SK-N-SH (cell line): ENCODE measurements around the gene SH3TC1. TPM values are rescaled to one million over a fixed set of nuclear protein-coding genes. Genes with fewer than 3 reads are reported as not detected.

ENCODE experiments used
- CTCF ChIA-PET: fragments of 300-600, 350-600 bp; formaldehyde crosslinking; extraction: SDS; loops from one replicate; lab custom pipeline; 2021; lab: Yijun Ruan, JAX
- POLR2A ChIA-PET: fragments of 350-600 bp; sonication (Branson Sonifier 250); formaldehyde crosslinking; extraction: SDS; loops from one replicate; lab custom pipeline; 2020; ENCODE audit warnings: antibody characterized with exemption, inconsistent platforms; lab: Yijun Ruan, JAX
- DNase-seq: peaks from one replicate; pipeline ENCODE4 v3.0.0; 2012
- H2AFZ ChIP-seq: fragments of 200-600 bp; sonication (generic); 2 replicates; pipeline ENCODE4 v1.8.1; 2016; ENCODE audit warnings: antibody characterized with exemption, mild to moderate bottlenecking, low read depth
- H3F3A ChIP-seq: fragments of 200-600 bp; sonication (generic); replicated peaks from 2 replicates; pipeline ENCODE3; 2016; ENCODE audit warnings: antibody characterized with exemption, mild to moderate bottlenecking; ENCODE audit not compliant: insufficient read depth
- H3K27ac ChIP-seq, 2 experiments: fragments of 200-500 bp in 1 of 2; fragments of 200-600 bp in 1 of 2; sonication (Bioruptor generic) in 1 of 2; sonication (generic), shearing (Covaris generic) in 1 of 2; 2 replicates each; pipeline versions ENCODE4 v1.5.1 to v1.6.1; 2014 to 2016; ENCODE audit warnings: low read depth in 2 of 2, inconsistent platforms in 1 of 2, low read length in 1 of 2, mild to moderate bottlenecking in 1 of 2, mixed read lengths in 1 of 2
- H3K27me3 ChIP-seq: fragments of 200-600 bp; sonication (generic), shearing (Covaris generic); 2 replicates; pipeline ENCODE4 v1.6.1; 2016; ENCODE audit warnings: mixed run types; ENCODE audit not compliant: insufficient read depth
- H3K36me3 ChIP-seq, 2 experiments: fragments of 200-500 bp in 1 of 2; fragments of 200-600 bp in 1 of 2; sonication (Bioruptor generic) in 1 of 2; sonication (generic) in 1 of 2; replicated peaks in 1 of 2; 2 replicates each; pipeline versions ENCODE3 to v1.5.1; 2014 to 2016; ENCODE audit warnings: low read length in 1 of 2, mild to moderate bottlenecking in 1 of 2; ENCODE audit not compliant: insufficient read depth in 2 of 2, control insufficient read depth in 1 of 2
- H3K4me1 ChIP-seq, 2 experiments: fragments of 200-500 bp in 1 of 2; fragments of 200-600 bp in 1 of 2; sonication (Bioruptor generic) in 1 of 2; sonication (generic), shearing (Covaris generic) in 1 of 2; 2 replicates each; pipeline versions ENCODE4 v1.5.1 to v1.6.1; 2014 to 2016; ENCODE audit warnings: low read depth in 1 of 2, low read length in 1 of 2, mixed run types in 1 of 2; ENCODE audit not compliant: insufficient read depth in 2 of 2, control insufficient read depth in 1 of 2
- H3K4me2 ChIP-seq: fragments of 200-600 bp; sonication (generic), shearing (Covaris generic); 2 replicates; pipeline ENCODE4 v1.6.1; 2017; ENCODE audit warnings: mixed run types
- H3K4me3 ChIP-seq, 2 experiments: fragments of 200-500 bp in 1 of 2; fragments of 200-600 bp in 1 of 2; sonication (Bioruptor generic) in 1 of 2; sonication (generic), shearing (Covaris generic) in 1 of 2; 2 replicates each; pipeline versions ENCODE4 v1.5.1 to v1.8.1; 2014 to 2016; ENCODE audit warnings: low read depth in 2 of 2, inconsistent platforms in 1 of 2, low read length in 1 of 2, mild to moderate bottlenecking in 1 of 2, mixed read lengths in 1 of 2, moderate library complexity in 1 of 2
- H3K79me2 ChIP-seq: fragments of 200-600 bp; sonication (generic); 2 replicates; pipeline ENCODE4 v1.8.1; 2017; ENCODE audit warnings: mild to moderate bottlenecking; ENCODE audit not compliant: insufficient read depth
- H3K9ac ChIP-seq: fragments of 200-600 bp; sonication (generic); 2 replicates; pipeline ENCODE4 v1.6.1; 2017; ENCODE audit warnings: mixed run types
- H3K9me2 ChIP-seq: fragments of 200-600 bp; sonication (generic); 2 replicates; pipeline ENCODE4 v1.6.1; 2017; ENCODE audit warnings: mixed run types
- H3K9me3 ChIP-seq: fragments of 200-600 bp; sonication (generic); 2 replicates; pipeline ENCODE4 v1.6.1; 2017; ENCODE audit warnings: mixed run types, mild to moderate bottlenecking, moderate library complexity
- H4K20me1 ChIP-seq: fragments of 200-600 bp; sonication (generic); 2 replicates; pipeline ENCODE4 v1.6.1; 2017; ENCODE audit warnings: mild to moderate bottlenecking, mixed run types; ENCODE audit not compliant: insufficient read depth
- CTCF ChIP-seq: fragments of 200-600 bp; sonication (generic); IDR thresholded peaks from 2 replicates; pipeline ENCODE4 v1.6.1; 2017; ENCODE audit warnings: antibody characterized with exemption, mild to moderate bottlenecking, moderate library complexity
- ELF1 ChIP-seq: IDR thresholded peaks from 2 replicates; pipeline ENCODE4 v1.4.0; 2012
- EZH2phosphoT487 ChIP-seq: fragments of 200-600 bp; sonication (generic); IDR thresholded peaks from 2 replicates; pipeline ENCODE4 v1.6.1; 2017; ENCODE audit warnings: low read depth, mixed run types, mild to moderate bottlenecking, antibody characterized with exemption, moderate library complexity, borderline replicate concordance
- FOSL2 ChIP-seq: IDR thresholded peaks from 2 replicates; pipeline ENCODE4 v1.4.0; 2012; ENCODE audit warnings: low read depth, mild to moderate bottlenecking, moderate library complexity, borderline replicate concordance
- FOXM1 ChIP-seq: IDR thresholded peaks from 2 replicates; pipeline ENCODE4 v1.4.0; 2012; ENCODE audit warnings: low read depth, mild to moderate bottlenecking
- GABPA ChIP-seq: IDR thresholded peaks from 2 replicates; pipeline ENCODE4 v1.4.0; 2012; ENCODE audit warnings: low read depth, mild to moderate bottlenecking
- GATA2 ChIP-seq: sonication (generic); formaldehyde crosslinking; IDR thresholded peaks from 2 replicates; pipeline ENCODE4 v1.5.0; 2020; ENCODE audit warnings: mild to moderate bottlenecking, missing genetic modification reagents
- JUND ChIP-seq: IDR thresholded peaks from 2 replicates; pipeline ENCODE4 v1.4.0; 2012
- MEF2A ChIP-seq: IDR thresholded peaks from 2 replicates; pipeline ENCODE4 v1.4.0; 2012; ENCODE audit warnings: low read depth, borderline replicate concordance
- MXI1 ChIP-seq: IDR thresholded peaks from 2 replicates; pipeline ENCODE4 v1.6.1; 2012; ENCODE audit warnings: mild to moderate bottlenecking, low read depth, low read length, improper control_type of control experiment
- NRF1 ChIP-seq: IDR thresholded peaks from 2 replicates; pipeline ENCODE4 v1.6.1; 2012; ENCODE audit warnings: low read depth, mild to moderate bottlenecking, low read length
- PBX3 ChIP-seq: IDR thresholded peaks from 2 replicates; pipeline ENCODE4; 2012
- POLR2AphosphoS5 ChIP-seq: IDR thresholded peaks from 2 replicates; pipeline ENCODE4 v1.6.1; 2012; ENCODE audit warnings: low read depth, low read length
- RAD21 ChIP-seq: IDR thresholded peaks from 2 replicates; pipeline ENCODE4 v1.6.1; 2012; ENCODE audit warnings: mild to moderate bottlenecking, low read length
- RFX5 ChIP-seq: IDR thresholded peaks from 2 replicates; pipeline ENCODE4 v1.6.1; 2012; ENCODE audit warnings: mild to moderate bottlenecking, improper control_type of control experiment, low read length
- SIN3A ChIP-seq: IDR thresholded peaks from 2 replicates; pipeline ENCODE4 v1.6.1; 2012; ENCODE audit warnings: low read depth, mild to moderate bottlenecking, low read length, moderate library complexity, borderline replicate concordance
- SMC3 ChIP-seq: IDR thresholded peaks from 2 replicates; pipeline ENCODE4 v1.6.1; 2012; ENCODE audit warnings: low read depth, low read length, improper control_type of control experiment
- USF1 ChIP-seq: IDR thresholded peaks from 2 replicates; pipeline ENCODE4 v1.4.0; 2012; ENCODE audit warnings: low read depth, borderline replicate concordance
- WGBS: methylation state at CpG from one replicate; pipeline ENCODE4 v1.1.6; 2017; ENCODE audit warnings: low lambda C conversion rate; 5-methylcytosine and 5-hydroxymethylcytosine counted together
- polyA plus RNA-seq, 3 experiments: library from polyadenylated mRNA; depleted of rRNA; stranded (reverse); fragments of >200 nt; gene quantifications; 2 replicates each; pipeline ENCODE4 v1.2.3, GENCODE V29; 2012
- TF ChIP-seq, protein P1 (sequence below): IDR thresholded peaks from 2 replicates; pipeline ENCODE4 v1.4.0; 2012; ENCODE audit warnings: low read depth
- TF ChIP-seq, protein P2 (sequence below): fragments of 150-350 bp; IDR thresholded peaks from 2 replicates; pipeline ENCODE4 v1.6.1; 2016; ENCODE audit warnings: mild to moderate bottlenecking, low read depth, low read length

Gene SH3TC1
- polyA plus RNA-seq, 1 of the 3 experiments (the other 2 are of a cell fraction), result 2.7 TPM

DNA sequence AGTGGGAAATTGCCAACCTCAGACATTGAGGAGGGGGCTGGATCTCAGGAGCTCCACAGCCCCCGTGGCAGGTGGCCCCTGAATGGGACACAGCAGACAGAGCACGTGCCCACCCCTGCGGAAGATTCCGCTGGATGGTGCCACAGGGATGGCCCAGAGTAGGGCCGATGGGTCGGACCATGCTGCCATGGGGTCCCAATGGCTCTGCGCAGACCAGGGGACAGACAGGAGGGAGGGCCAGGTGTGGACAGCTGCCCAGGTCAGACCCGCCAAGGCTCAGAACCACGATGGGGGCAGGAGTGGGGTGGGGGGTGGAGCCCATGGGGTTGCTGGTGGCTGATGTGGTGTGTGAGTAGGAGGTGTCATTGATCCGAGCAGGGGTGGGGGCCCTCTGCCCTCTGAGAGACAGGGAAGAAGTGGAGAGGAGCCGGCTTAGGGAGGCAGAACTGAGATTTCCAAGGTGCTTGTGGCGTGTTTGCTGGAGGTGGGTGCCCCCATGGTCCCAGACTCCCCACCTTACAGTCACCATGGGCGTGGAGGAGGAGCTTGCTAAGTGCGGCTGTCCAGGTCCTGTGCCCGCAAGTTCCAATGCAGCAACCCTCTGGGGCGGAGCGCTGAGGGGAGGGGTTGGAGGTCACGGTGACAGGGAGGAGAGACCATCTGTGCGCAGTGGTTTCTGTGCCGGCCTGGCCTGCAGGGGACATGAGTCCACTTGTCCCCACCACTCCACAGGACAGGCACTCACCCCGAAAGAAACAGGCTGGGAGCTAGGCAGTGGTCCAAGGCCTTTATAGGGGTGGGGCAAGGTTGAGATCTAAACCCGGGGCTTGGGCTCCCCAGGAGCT, 12.9 kb downstream of the SH3TC1 start (continued):
- no peak for TF ChIP-seq MXI1
- TF ChIP-seq, protein P1, sequence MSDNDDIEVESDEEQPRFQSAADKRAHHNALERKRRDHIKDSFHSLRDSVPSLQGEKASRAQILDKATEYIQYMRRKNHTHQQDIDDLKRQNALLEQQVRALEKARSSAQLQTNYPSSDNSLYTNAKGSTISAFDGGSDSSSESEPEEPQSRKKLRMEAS, result no peak

- POLR2A ChIA-PET, result no interaction called here
- H4K20me1 ChIP-seq, result no peaks in the 10 kb centered on the region
- no peak overlapping the region for H3K9ac ChIP-seq
- H2AFZ ChIP-seq, result no peak overlapping the region
- no peaks in the 10 kb centered on the region; a peak in 1 of 4 replicates for H3K4me1 ChIP-seq
- 96% methylated on average over 4 of the region's 12 CpGs for WGBS
- no peaks in the 10 kb centered on the region for H3K79me2 ChIP-seq
- no peaks in the 10 kb centered on the region for H3F3A ChIP-seq
- no peaks in the 10 kb centered on the region for H3K36me3 ChIP-seq
- H3K4me2 ChIP-seq, result no peak overlapping the region
- no peak overlapping the region for H3K4me3 ChIP-seq
- H3K27me3 ChIP-seq, result no peaks in the 10 kb centered on the region
- no peak for DNase-seq
- CTCF ChIA-PET, result interaction anchor here (0.7 to 1.8 kb wide), 4 partner anchors 8 to 164 kb away, joined by 3 to 7 read pairs (median 4); no protein-coding TSS in a partner anchor
- no peaks in the 10 kb centered on the region for H3K9me3 ChIP-seq
- TF ChIP-seq GABPA, result no peak
- TF ChIP-seq CTCF, result no peak
- no peak for TF ChIP-seq EZH2phosphoT487
- TF ChIP-seq JUND, result no peak
- no peak for TF ChIP-seq PBX3
- TF ChIP-seq RFX5, result no peak
- TF ChIP-seq MEF2A, result no peak
- no peak for TF ChIP-seq FOSL2
- no peak for TF ChIP-seq POLR2AphosphoS5
- TF ChIP-seq, all 33 proteins: peak for 0
- Histone ChIP-seq H3K27ac (no peak overlapping the region), H3K9me2 (no peaks in the 10 kb centered on the region)
Measured at GRCh38 chr4:8212622-8213021, 13.5 kb downstream of the SH3TC1 start.

DNA sequence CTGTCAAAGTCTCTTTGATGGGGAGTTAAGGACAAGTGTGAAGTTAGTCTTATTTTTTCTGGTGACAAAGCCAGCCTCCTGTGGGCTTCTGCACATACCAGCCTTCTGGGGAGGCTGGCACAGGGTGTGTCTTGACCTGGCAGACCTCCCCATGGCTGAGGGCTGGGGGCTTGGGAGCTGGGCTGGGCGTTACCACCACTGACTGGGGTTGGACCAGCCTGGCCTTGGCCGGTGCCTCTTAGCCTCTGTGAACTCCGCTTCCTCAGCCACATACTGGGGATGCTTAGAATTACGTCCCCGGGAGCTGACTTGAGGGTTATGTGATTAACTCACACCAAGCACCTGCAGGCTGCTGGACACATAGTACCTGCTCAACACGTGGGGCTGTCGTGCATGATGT, 14.0 kb downstream of the SH3TC1 start:
- Histone ChIP-seq H3K9ac (no peak overlapping the region), H3K4me3 (no peak overlapping the region), H3K9me2 (no peaks in the 10 kb centered on the region), H3K4me1 (no peaks in the 10 kb centered on the region; a peak in 1 of 4 replicates), H3K36me3 (no peaks in the 10 kb centered on the region), H2AFZ (no peak overlapping the region), H3K79me2 (no peaks in the 10 kb centered on the region), H3K27me3 (no peaks in the 10 kb centered on the region), H3F3A (no peaks in the 10 kb centered on the region), H3K9me3 (no peaks in the 10 kb centered on the region), H3K4me2 (no peak overlapping the region), H3K27ac (no peak overlapping the region), H4K20me1 (no peaks in the 10 kb centered on the region)
- DNase-seq, result no peak
- ChIA-PET CTCF (interaction anchor here (0.7 to 1.8 kb wide), 5 partner anchors 8 to 164 kb away, joined by 3 to 7 read pairs (median 4); no protein-coding TSS in a partner anchor), POLR2A (no interaction called here)
- WGBS, result 78% methylated on average over 3 of the region's 7 CpGs
- no peak for TF ChIP-seq GABPA
- no peak for TF ChIP-seq FOXM1
- no peak for TF ChIP-seq ELF1
- TF ChIP-seq, protein P2, sequence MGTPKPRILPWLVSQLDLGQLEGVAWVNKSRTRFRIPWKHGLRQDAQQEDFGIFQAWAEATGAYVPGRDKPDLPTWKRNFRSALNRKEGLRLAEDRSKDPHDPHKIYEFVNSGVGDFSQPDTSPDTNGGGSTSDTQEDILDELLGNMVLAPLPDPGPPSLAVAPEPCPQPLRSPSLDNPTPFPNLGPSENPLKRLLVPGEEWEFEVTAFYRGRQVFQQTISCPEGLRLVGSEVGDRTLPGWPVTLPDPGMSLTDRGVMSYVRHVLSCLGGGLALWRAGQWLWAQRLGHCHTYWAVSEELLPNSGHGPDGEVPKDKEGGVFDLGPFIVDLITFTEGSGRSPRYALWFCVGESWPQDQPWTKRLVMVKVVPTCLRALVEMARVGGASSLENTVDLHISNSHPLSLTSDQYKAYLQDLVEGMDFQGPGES, result no peak
- TF ChIP-seq SIN3A, result no peak
- TF ChIP-seq RAD21, result no peak
- no peak for TF ChIP-seq GATA2 (CRISPR knock-in tag)
- TF ChIP-seq USF1, result no peak
- TF ChIP-seq SMC3, result no peak
- TF ChIP-seq JUND, result no peak
- TF ChIP-seq FOSL2, result no peak
- no peak for TF ChIP-seq EZH2phosphoT487
- TF ChIP-seq NRF1, result no peak
- no peak for TF ChIP-seq MEF2A
